GM18508 (cell line): ENCODE data around the gene IRF6.
A peak's percentile ranks its signal among the peaks of the same experiment; 100 is the strongest.
"Not testable (repeated sequence)": the region's sequence is repeated elsewhere in the genome, so short reads cannot be mapped to it uniquely, and the experiment has no call there.

Experiments used
- ATAC-seq: cut with Tn5 transposase; IDR thresholded peaks from one replicate; pipeline ENCODE4 v1.9.1; 2021; ENCODE audit warnings: moderate number of reproducible peaks; ENCODE audit not compliant: insufficient read depth, unreplicated experiment

IRF6 gene

DNA sequence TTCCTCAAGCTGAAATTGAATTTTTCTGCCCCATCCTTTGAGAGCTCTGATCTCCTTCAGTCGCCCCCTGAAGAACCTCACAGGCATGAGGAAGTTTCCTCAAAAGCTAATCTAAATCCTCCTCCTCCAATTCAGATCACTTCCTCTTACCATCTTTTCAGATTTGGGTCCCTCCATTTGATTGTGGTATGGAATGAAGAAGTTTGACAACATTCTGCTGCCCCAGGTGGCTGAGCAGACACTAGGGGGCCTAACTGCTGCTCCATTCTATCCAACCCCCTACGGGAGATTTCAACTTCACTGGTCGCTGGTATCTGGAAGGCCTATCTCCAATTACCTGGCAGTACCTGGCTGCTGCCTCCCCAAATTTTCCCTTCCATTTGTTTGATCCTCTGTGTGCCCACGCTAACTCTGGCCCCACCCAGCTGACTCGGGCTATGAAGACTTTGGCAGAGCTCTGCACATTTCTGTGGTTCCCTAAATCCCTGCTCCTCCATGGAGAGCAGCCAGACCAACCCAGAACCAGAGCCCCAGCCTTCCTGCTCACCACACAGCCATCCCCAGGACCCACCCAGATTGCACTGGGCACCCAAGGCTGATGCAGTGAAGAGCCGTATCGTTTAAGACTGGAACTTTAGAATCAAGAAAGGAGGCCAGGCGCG, 7.8 kb downstream of the IRF6 start:
- ATAC-seq: no peak

DNA sequence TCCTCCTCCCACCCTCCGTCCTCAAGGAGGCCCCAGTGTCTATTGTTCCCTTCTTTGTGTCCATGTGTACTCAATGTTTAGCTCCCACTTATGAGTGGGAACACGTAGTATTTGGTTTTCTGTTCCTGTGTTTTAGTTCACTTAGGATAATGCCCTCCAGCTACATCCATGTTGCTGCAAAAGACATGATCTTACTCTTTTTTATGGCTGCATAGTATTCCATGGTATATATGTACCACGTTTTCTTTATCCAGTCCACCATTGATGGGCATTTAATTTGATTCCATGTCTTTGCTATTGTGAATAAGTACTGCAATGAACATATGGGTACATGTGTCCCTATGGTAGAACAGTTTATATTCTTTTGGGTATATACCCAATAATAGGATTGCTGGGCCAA, 12.2 kb downstream of the IRF6 start:
- ATAC-seq: not testable (repeated sequence)

DNA sequence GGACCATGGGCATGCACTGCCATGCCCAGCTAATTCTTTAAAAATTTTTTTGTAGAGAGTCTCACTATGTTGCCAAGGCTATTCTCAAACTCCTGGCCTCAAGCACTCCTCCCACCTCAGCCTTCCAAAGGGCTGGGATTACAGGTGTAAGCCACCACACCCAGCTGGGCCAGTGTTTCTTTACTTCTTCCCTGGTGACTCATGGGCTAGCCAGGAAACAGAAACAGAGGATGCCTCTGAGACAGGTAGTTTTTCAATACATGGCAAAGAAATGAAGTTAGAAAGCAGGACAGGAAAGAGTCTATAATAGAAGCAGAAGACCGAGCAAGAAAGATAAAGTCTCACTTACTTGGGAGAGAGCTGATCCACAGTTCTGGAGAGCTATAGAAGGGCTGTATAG, 14.0 kb downstream of the IRF6 start:
- no peak for ATAC-seq

DNA sequence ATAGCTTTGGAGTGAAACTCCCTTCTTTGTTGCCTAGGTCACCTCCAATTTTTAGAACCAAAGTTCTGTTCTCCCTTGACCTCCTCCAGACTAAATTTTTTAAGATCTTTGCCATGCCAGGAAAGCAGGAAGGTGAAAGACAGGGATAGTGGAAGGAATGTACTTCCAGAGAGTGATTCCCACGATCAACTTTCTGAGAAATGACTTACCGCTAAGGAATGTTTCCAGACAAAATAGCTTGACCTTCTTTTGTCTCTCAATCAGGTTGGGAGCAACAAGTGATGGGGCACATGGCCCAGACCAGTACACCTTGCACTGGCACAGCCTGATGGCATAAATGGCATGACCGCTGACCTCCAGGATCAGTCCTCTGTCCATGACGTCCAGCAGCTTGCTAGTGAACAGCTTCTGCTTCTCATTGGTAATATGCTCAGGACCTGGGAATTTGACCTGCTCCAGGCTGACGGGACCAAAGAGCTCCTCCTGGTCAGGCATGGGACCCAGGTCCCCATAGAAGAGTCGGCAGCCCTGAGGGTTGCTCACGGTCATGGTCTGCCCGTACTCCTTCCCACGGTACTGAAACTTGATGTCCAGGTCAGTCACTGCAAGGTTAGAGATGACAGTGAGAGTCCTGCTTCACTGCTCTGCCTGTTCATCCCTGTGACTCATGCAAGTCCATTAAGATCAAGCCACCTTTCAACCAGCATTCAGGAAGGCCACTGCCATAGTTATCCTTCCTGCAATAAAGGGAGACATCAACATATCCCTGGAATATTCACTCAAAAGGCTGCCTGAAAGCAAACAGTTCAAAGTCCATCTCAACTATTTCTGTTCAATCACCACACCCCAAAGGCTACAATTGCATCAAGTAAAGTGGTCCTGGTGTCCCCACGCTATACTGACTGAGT, 15.4 kb downstream of the IRF6 start:
- no peak for ATAC-seq

DNA sequence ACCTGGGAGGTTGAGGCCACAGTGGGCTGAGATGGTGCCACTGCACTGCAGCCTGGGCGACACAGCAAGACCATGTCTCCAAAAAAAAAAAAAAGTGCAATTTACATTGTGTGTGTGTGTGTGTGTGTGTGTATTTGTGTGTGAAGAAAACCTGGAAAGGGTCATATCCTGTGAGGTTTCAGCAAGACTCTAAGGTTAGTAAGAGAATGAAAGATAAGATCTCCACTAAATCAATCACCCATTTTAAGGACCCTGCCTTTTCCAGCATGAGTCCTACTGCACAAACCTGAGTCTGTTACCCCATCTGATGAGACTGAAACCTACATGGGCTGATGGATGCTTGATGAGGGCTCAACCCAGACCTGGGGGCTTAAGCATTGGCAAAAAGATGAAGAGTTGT, 16.7 kb downstream of the IRF6 start:
- no peak for ATAC-seq

DNA sequence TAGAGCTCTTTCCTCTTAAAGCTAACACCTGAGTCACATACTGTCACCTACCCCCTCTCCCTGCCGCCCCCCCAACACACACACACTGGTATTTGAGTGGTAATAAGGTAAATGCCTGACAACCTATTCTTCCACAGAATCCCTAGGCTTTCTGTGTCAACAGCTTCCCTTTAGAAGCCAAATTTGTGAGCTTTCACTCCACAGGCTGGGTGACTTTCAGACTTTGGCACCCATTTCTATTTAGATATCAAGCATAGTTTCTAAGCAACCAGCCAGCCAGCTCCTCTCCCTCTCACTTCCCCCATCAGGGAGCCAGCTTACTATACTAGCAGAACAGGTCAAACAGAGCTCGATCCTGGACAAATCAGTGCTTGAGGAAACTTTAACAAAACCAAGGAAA, 18.4 kb downstream of the IRF6 start:
- no peak for ATAC-seq

DNA sequence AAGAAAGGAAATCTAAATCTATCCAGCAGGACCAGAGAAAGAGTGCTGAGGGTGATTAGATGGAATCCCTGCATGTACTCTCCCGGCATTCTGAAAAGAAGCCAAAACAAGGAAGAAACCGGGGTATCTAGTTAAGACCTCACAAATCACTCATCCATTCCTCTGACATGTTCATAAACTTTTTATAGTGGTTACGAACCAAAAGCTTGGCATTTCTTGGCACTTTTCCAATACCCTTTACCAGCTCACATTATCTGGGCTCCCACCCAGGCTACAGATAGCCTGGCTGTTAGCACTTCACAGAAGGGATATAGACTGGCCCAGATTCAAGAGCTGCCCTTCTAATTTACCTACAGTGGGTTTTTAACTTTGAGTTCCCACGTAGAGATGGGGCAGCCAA, 19.8 kb downstream of the IRF6 start:
- ATAC-seq: no peak

DNA sequence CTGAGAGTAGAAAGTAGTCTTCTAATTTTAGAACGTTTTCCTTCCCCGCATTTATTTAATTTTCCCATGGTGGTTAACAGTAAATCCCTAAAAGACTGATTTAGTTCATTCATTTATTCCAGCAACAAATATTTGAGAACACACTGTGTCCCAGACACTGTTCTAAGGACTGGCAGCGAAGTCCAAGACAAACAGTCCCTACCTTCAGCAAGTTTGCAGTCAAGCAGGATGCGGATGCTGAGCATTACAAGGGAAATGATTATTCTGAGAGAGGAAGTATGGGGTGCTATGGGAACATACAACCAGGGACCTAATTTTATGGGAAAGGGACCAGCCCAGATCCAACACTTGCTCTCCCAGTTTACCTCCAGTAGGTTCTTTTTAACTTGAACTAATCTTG, 20.4 kb downstream of the IRF6 start:
- no peak for ATAC-seq

DNA sequence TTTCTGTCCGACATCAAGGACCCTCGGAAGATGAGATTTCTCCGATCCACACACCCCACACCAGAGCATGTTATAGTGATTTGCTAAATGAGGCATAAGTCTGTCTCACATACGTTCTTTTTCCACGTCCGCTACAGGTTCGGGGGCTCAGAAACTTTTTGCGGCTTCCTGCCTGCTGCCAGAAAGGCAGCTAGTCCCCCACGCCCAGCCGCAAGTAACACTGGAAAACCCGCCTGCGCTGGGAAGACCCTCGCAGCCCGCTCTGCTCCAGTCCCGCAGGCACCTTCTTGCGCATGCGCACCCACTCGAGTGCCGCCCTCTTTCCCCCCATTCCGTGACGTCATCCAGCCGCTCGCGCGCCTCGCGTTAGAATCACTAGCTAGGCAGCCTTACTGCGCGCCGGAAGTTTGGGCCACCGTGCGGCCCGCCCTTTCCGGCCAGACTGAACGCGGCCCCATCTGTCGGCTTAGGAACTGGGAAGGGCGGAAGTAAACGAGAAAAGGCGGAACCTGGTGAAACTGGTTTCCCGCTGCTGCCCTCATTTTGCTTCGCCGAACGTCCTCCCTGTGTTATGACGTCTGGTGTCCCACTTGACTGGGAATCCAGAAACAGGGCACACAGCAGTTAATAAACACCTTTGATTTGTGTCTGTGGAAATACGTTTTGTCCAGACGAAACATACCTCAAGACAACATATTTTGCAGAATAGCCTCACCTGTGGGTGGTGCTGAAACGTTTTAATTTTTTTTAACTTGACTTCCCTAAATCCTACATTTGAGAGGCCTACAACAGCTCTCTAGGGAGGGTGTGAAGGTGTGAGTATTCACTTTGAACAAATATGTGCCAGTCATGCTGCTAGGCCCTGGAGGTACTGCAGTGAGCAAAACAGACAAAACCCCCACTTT, 21.4 kb downstream of the IRF6 start, which contains the start of gene C1orf74:
TSS of gene C1orf74 (minus strand) at position 295 of the 905 bp plus-strand sequence. CDS start 925 bp downstream, outside the sequence.
- peak; percentile 88 for ATAC-seq

DNA sequence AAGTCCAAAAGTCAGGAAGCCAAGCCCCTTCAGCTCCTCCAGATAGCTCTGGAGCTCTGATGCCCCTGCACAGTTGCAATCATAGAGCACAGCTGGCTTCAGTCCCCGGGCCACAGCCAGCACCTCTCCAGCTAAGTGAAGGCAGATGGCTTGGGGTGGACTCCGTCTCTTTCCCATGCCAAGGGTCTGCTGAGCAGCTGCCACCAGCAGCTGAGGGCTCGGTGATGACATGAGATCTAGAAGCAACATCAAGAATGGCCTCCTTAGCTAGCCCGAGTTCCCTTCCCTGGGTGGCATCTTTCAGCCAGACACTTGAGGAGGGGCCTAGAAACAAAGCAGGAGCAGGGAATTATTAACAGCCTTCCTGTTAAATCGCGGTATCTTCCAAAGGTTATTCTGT, 22.6 kb downstream of the IRF6 start:
- no peak for ATAC-seq

DNA sequence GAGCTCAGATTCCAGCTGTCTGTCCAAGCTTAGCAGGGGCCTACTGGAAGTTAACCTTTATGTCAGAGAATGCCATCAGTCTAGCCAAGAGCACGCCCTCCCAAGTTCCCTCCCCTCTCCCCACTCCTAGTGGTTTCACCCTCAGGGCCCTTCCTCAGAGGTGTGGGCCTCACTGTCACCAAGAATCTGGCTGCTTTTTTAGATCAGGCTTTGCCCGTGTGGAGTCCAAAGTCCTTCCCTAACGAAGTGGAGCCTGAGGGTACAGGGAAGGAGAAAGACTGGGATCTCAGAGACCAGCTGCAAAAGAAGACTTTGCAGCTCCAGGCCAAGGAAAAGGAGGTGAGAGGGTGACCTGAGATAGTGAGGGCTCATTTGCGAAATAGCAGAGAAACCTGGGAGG, 25.7 kb downstream of the IRF6 start:
- ATAC-seq: no peak

DNA sequence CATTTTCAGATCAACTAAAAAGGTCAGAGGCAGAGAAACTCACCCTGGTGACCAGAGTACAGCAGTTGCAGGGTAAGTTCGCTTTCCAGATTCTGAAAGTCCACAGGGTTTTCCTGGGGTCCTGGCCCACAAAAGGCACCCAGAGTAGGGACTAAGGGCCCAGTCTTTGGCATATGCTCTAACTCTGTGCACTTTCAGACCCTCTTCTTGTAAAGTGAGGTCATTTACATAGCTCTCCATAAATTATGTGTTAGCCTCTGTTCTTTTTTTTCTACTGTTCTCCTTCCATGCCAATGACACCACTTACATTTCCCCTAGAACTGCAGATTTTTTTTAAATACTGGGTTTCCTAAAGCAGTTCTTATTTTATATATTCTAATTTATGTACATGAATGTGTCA, 27.8 kb downstream of the IRF6 start:
- ATAC-seq: no peak

DNA sequence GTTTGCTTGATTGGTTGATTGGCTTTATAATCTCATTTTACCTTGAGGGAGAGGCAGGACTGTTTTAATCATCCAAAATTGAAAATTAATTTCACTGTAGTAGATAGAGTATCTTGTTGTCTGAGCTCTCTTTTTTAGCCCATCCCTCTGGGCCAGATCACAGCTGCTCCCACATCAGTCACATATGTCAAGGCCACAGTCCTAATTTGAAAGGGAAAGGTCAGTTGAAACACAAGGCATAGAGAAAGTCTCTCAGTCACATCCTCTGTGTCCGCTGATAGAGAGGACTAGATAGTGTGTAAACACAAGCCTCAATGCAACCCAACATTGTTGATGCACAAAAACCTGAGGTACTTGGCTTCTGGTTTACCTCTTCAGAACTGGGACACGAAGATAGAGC, 28.4 kb downstream of the IRF6 start:
- no peak for ATAC-seq

DNA sequence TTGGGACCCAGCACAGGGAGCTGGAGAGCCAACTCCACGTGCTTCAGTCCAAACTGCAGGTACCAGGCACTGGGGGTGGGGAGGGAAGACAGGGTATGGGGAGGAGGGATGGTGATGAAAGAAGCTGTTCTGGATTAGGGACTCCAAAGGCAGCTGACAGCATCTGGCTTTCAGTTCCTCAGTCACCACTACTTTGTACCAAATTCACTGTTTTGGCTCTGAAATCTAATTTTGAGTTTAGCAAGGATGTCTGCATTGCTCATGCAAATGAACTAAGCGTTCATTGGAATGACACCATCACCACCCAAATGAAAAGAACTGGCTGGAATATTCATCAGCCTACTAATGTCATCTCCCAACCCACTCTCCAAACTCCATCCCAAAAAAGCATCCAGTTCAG, 30.3 kb downstream of the IRF6 start:
- ATAC-seq: no peak

DNA sequence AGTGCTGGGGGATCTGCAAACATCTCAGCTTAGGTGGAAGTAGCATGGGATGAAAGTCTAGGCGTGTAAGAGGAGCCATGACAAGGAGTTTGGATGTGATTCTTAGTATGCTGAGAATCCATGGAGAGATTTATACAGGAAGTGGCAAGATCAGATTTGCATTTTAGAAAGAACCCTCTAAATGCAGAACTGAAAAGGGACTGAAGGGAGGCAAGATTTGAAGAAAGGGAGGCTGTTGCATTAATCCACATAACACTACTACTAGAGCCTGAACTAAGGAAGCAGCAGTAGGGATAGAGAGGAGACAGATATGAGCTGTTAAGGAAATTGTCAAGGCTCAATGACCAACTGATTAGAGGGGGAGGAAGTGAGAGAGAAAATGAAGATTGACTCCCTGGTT, 31.4 kb downstream of the IRF6 start:
- ATAC-seq: no peak

DNA sequence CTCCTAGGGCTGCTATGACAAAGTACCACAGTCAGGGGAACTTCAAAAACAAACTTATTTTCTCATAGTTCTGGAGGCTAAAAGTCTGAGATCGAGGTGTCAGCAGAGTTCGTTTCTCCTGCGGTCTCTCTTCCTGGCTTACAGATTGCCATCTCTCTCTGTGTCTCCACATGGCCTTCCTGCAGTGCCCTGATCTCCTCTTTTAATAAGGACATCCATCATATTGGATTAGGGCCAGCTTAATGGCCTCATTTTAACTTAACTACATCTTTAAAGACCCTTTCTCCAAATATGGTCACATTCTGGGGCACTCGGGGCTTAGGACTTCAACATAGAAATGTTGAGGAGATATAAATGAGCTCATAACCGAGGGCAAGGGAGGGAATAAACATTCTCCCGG, 33.8 kb downstream of the IRF6 start:
- no peak for ATAC-seq

DNA sequence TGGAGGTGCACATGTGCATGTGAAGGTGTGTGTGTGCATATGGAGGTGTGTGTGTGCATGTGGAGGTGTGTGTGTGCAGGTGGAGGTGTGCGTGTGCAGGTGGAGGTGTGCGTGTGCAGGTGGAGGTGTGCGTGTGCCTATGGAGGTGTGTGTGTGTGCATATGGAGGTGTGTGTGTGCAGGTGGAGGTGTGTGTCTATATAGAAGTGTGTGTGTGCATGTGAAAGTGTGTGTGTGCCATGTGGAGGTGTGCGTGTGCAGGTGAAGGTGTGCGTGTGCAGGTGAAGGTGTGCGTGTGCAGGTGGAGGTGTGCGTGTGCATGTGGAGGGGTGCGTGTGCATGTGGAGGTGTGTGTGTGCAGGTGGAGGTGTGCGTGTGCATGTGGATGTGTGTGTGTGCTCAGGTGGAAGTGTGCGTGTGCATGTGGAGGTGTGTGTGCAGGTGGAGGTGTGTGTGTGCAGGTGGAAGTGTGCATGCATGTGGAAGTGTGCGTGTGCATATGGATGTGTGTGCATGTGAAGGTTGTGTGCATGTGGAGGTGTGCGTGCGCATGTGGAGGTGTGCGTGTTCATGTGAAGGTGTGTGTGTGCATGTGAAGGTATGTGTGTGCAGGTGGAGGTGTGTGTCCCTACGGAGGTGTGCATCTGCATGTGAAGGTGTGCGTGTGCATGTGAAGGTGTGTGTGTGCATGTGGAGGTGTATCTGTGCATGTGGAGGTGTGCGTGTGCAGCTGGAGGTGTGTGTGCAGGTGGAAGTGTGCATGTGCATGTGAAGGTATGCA, 35.1 kb downstream of the IRF6 start:
- ATAC-seq: no peak

DNA sequence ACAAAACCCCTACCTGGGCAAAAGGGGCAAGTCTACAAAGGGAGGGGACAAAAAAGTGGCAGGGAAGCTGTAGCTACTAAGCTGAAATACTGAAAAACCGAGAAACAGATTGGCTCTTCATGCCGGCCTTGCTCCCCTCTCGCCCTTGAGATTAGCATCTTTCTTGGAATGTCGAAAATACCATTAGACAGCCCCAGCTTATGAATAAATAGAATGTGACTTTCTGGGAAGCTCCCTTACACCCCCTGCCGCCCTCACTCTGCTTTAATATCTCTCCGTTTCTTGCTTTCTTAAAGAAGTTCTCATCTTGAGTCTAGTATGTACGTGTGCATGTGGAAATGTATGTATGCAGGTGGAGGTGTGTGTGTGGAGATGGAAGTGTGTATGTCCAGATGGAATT, 36.0 kb downstream of the IRF6 start:
- ATAC-seq: no peak

DNA sequence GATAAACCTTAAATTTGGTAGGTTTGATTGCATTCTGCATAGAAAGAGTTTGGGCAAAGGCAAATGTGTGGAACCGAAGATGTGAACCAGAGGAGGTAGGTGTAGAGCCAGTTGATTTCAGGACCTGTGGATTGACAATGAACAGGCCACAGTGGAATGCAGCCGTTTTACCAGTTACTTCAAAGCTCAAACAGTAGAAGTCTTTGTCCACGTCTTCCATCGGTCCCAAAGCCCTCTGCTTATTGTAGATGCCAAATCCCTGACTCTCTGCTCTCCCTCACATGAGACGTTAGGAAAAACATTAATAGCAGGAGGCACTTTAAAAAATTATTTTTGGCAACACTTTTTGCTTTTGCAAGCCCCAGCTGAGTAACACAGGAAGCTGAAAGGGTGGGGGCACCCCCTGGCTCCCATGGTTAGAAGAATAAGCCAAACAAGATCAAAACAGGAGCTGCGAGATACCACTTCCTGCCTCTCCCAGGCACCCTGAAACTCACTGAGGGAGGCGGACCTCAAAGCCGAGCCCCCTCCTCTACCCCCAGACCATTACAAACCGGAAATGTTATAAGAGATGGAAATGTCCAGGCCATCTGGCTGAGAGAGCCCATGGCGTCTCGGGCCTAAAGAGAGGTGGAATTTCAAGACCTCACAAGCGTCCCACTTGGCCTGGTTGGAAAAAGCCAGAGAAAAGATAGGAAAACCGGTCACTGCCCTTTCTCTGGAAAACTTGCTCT, 36.6 kb downstream of the IRF6 start:
- peak; percentile 70 for ATAC-seq
